ENCODE results near the gene KIF4B. TPM values are rescaled to one million over a fixed set of nuclear protein-coding genes. Genes with fewer than 3 reads are reported as not detected.
"Not testable (repeated sequence)": the region's sequence is repeated elsewhere in the genome, so short reads cannot be mapped to it uniquely, and the experiment has no call there.

The KIF4B gene
- total and polyA plus RNA-seq, 2 of the 8 experiments (the other 6 are each of a cell fraction or from before 2014, with no cell fraction given): 0.02 to 0.15 TPM

DNA sequence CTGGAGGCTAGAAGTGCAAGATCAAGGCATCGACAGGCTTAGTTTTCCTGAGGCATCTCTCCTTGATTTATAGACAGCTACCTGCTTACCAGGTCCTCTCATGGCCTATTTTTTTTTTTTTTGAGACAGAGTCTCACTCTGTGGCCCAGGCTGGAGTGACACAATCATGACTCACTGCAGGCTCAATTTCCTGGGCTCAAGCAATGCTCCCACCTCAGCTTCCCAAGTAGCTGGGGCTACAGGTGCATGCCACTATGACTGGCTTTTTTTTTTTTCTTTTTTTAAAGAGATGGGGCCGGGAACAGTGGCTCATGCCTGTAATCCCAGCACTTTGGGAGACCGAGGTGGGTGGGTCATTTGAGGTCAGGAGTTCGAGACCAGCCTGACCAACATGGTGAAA, 10.8 kb upstream of the KIF4B start:
- H2BK20ac ChIP-seq (ENCODE audit: low read length); H3K79me1 ChIP-seq (ENCODE audit: low read depth, low read length); H3K9ac ChIP-seq (replicated peaks in 1 of 4; ENCODE audit: extremely low read depth in 1 of 4, low read depth in 3 of 4, low read length in 3 of 4); DNase-seq (ENCODE audit: low read depth in 1 of 2, low spot score in 2 of 2); H3K79me2 ChIP-seq (ENCODE audit: control insufficient read depth in 1 of 2, insufficient read depth in 2 of 2, low read length in 2 of 2); H4K91ac ChIP-seq (replicated peaks; ENCODE audit: insufficient read length, low read length); H2BK12ac ChIP-seq (ENCODE audit: low read depth, low read length); H3K4ac ChIP-seq (replicated peaks; ENCODE audit: insufficient read length, low read depth, low read length); H4K20me1 ChIP-seq (replicated peaks in 1 of 2; ENCODE audit: control insufficient read depth in 1 of 2, insufficient read depth in 2 of 2, low read length in 2 of 2); H3K56ac ChIP-seq (replicated peaks; ENCODE audit: insufficient read length, low read depth, low read length); H3K18ac ChIP-seq (ENCODE audit: extremely low read depth, low read length); H4K8ac ChIP-seq (ENCODE audit: extremely low read depth, insufficient read depth, low read length); H3K4me3 ChIP-seq (ENCODE audit: extremely low read depth in 1 of 4, insufficient read depth in 2 of 4, low read depth in 3 of 4, low read length in 4 of 4); H3K4me2 ChIP-seq (ENCODE audit: insufficient read depth in 1 of 2, low read depth in 2 of 2, low read length in 2 of 2); H3K23ac ChIP-seq (ENCODE audit: insufficient read length); FAIRE-seq; H3K14ac ChIP-seq (ENCODE audit: insufficient read length); H3K36me3 ChIP-seq (ENCODE audit: control insufficient read depth in 2 of 4, insufficient read depth in 4 of 4, low read length in 3 of 4); H2AFZ ChIP-seq (ENCODE audit: low read length); H2BK15ac ChIP-seq (ENCODE audit: low read length); H3K4me1 ChIP-seq (replicated peaks in 1 of 4; ENCODE audit: control insufficient read depth in 3 of 4, insufficient read depth in 4 of 4, low read length in 3 of 4); H2BK5ac ChIP-seq (ENCODE audit: low read depth, low read length); H4K5ac ChIP-seq (ENCODE audit: insufficient read length, low read depth, low read length); H2AK5ac ChIP-seq (ENCODE audit: low read depth, low read length); H3K9me3 ChIP-seq (ENCODE audit: insufficient read depth in 2 of 2, low read depth in 1 of 2, low read length in 1 of 2); H2BK120ac ChIP-seq (replicated peaks; ENCODE audit: low read depth, low read length); H3K27me3 ChIP-seq (replicated peaks in 1 of 4; ENCODE audit: control insufficient read depth in 3 of 4, extremely low read depth in 1 of 4, insufficient read depth in 3 of 4, low read length in 3 of 4); H3K27ac ChIP-seq (ENCODE audit: low read depth, low read length); H3K23me2 ChIP-seq (ENCODE audit: low read depth, low read length); POLR2A ChIA-PET (ENCODE audit: partially characterized antibody): not testable (repeated sequence)
- CTCF ChIA-PET (ENCODE audit: partially characterized antibody): interaction anchor here (0.5 to 25.5 kb wide), 5 partner anchors 16 to 346 kb away, joined by 3 to 471 read pairs (median 4); no protein-coding TSS in a partner anchor
- WGBS, 2 experiments (ENCODE audit: extremely low coverage in 1 of 2, insufficient coverage in 1 of 2, insufficient read length in 1 of 2, insufficient replicate concordance in 2 of 2, low coverage in 1 of 2, low lambda C conversion rate in 2 of 2, missing lambda C conversion rate in 1 of 2): 94% methylated on average over 4 of the region's 4 CpGs; no CpG with 5 or more reads in 1 of the 2 experiments

All from H1 (cell line).